HEK293 (cell line): ENCODE results near the gene CALHM3.

ENCODE experiments used
- EGR2 ChIP-seq: fragments of 450-650 bp; formaldehyde crosslinking; IDR thresholded peaks from 2 replicates; pipeline ENCODE4 v1.5.1; 2016; ENCODE audit warnings: low read depth, missing biosample characterization, missing genetic modification characterization
- FEZF1 ChIP-seq: fragments of 450-650 bp; formaldehyde crosslinking; IDR thresholded peaks from 2 replicates; pipeline ENCODE4 v1.5.1; 2016; ENCODE audit warnings: missing biosample characterization, missing genetic modification characterization
- HOXC10 ChIP-seq: sonication (generic); formaldehyde crosslinking; IDR thresholded peaks from 2 replicates; pipeline ENCODE4 v1.8.1; 2023; ENCODE audit warnings: mild to moderate bottlenecking, missing genetic modification reagents
- KLF10 ChIP-seq: fragments of 450-650 bp; IDR thresholded peaks from 2 replicates; pipeline ENCODE4 v1.5.1; 2018; ENCODE audit warnings: missing biosample characterization, mild to moderate bottlenecking, missing genetic modification characterization
- PRDM1 ChIP-seq: fragments of 450-650 bp; formaldehyde crosslinking; IDR thresholded peaks from 2 replicates; pipeline ENCODE4; 2016; ENCODE audit warnings: missing biosample characterization, missing genetic modification characterization
- SCRT2 ChIP-seq: fragments of 450-650 bp; formaldehyde crosslinking; IDR thresholded peaks from 2 replicates; pipeline ENCODE4 v1.5.1; 2016; ENCODE audit warnings: missing biosample characterization, missing genetic modification characterization
- SETDB1 ChIP-seq: IDR thresholded peaks from one replicate; pipeline ENCODE4 v1.6.1; 2017; ENCODE audit warnings: mild to moderate bottlenecking, low read length, moderate library complexity, mixed read lengths; ENCODE audit not compliant: insufficient read length
- ZBTB17 ChIP-seq: fragments of 450-650 bp; formaldehyde crosslinking; IDR thresholded peaks from 2 replicates; pipeline ENCODE4 v1.5.1; 2016; ENCODE audit warnings: missing biosample characterization, missing genetic modification characterization
- ZBTB20 ChIP-seq: fragments of 450-650 bp; formaldehyde crosslinking; IDR thresholded peaks from 2 replicates; pipeline ENCODE4 v1.5.1; 2016; ENCODE audit warnings: missing biosample characterization, missing genetic modification characterization
- ZFP37 ChIP-seq: fragments of 450-650 bp; formaldehyde crosslinking; IDR thresholded peaks from 2 replicates; pipeline ENCODE4 v1.5.1; 2016; ENCODE audit warnings: missing biosample characterization, missing genetic modification characterization
- ZNF132 ChIP-seq: fragments of 450-650 bp; formaldehyde crosslinking; IDR thresholded peaks from 2 replicates; pipeline ENCODE4 v1.5.1; 2017; ENCODE audit warnings: missing biosample characterization, missing genetic modification characterization, borderline replicate concordance
- ZNF140 ChIP-seq: fragments of 450-650 bp; formaldehyde crosslinking; IDR thresholded peaks from 2 replicates; pipeline ENCODE4 v1.5.1; 2016; ENCODE audit warnings: missing biosample characterization, missing genetic modification characterization
- ZNF155 ChIP-seq: fragments of 450-650 bp; formaldehyde crosslinking; IDR thresholded peaks from 2 replicates; pipeline ENCODE4 v1.5.1; 2016; ENCODE audit warnings: missing biosample characterization, missing genetic modification characterization
- ZNF169 ChIP-seq: fragments of 450-650 bp; formaldehyde crosslinking; IDR thresholded peaks from 2 replicates; pipeline ENCODE4 v1.5.1; 2016; ENCODE audit warnings: missing biosample characterization, missing genetic modification characterization
- ZNF221 ChIP-seq: fragments of 450-650 bp; formaldehyde crosslinking; IDR thresholded peaks from 2 replicates; pipeline ENCODE4 v1.5.1; 2017; ENCODE audit warnings: missing biosample characterization, missing genetic modification characterization, borderline replicate concordance
- ZNF391 ChIP-seq: fragments of 450-650 bp; formaldehyde crosslinking; IDR thresholded peaks from 2 replicates; pipeline ENCODE4 v1.5.1; 2016; ENCODE audit warnings: low read depth, missing biosample characterization, missing genetic modification characterization, borderline replicate concordance
- ZNF473 ChIP-seq: fragments of 450-650 bp; formaldehyde crosslinking; IDR thresholded peaks from 2 replicates; pipeline ENCODE4 v1.5.1; 2017; ENCODE audit warnings: missing biosample characterization, missing genetic modification characterization
- ZNF514 ChIP-seq: fragments of 450-650 bp; formaldehyde crosslinking; IDR thresholded peaks from 2 replicates; pipeline ENCODE4 v1.5.1; 2016; ENCODE audit warnings: missing biosample characterization, missing genetic modification characterization
- ZNF544 ChIP-seq: fragments of 450-650 bp; formaldehyde crosslinking; IDR thresholded peaks from 2 replicates; pipeline ENCODE4 v1.5.0; 2017; ENCODE audit warnings: missing biosample characterization, missing genetic modification characterization
- ZNF558 ChIP-seq: fragments of 450-650 bp; formaldehyde crosslinking; IDR thresholded peaks from 2 replicates; pipeline ENCODE4 v1.5.1; 2016; ENCODE audit warnings: missing biosample characterization, missing genetic modification characterization
- ZNF76 ChIP-seq: fragments of 450-650 bp; formaldehyde crosslinking; IDR thresholded peaks from 2 replicates; pipeline ENCODE4; 2016; ENCODE audit warnings: low read depth, missing biosample characterization, missing genetic modification characterization, borderline replicate concordance
- ZXDB ChIP-seq: fragments of 450-650 bp; formaldehyde crosslinking; IDR thresholded peaks from 2 replicates; pipeline ENCODE4 v1.5.1; 2016; ENCODE audit warnings: missing biosample characterization, missing genetic modification characterization
- TF ChIP-seq, protein P1 (sequence below): sonication (generic); formaldehyde crosslinking; IDR thresholded peaks from 2 replicates; pipeline ENCODE4 v1.8.1; 2022; ENCODE audit warnings: mild to moderate bottlenecking, moderate library complexity, missing genetic modification reagents
- TF ChIP-seq, protein P2 (sequence below): fragments of 450-650 bp; formaldehyde crosslinking; IDR thresholded peaks from 2 replicates; pipeline ENCODE4 v1.5.1; 2017; ENCODE audit warnings: missing biosample characterization, missing genetic modification characterization
- TF ChIP-seq, protein P3 (sequence below): fragments of 450-650 bp; formaldehyde crosslinking; IDR thresholded peaks from 2 replicates; pipeline ENCODE4 v1.5.1; 2016; ENCODE audit warnings: missing biosample characterization, missing genetic modification characterization
- TF ChIP-seq, protein P4 (sequence below): fragments of 450-650 bp; formaldehyde crosslinking; IDR thresholded peaks from 2 replicates; pipeline ENCODE4 v1.5.1; 2016; ENCODE audit warnings: missing biosample characterization, missing genetic modification characterization
- TF ChIP-seq, protein P5 (sequence below): fragments of 450-650 bp; formaldehyde crosslinking; IDR thresholded peaks from 2 replicates; pipeline ENCODE4 v1.5.1; 2016; ENCODE audit warnings: missing biosample characterization, missing genetic modification characterization
- TF ChIP-seq, protein P6 (sequence below): fragments of 450-650 bp; formaldehyde crosslinking; IDR thresholded peaks from 2 replicates; pipeline ENCODE4 v1.5.1; 2016; ENCODE audit warnings: missing biosample characterization, missing genetic modification characterization
- TF ChIP-seq, protein P7 (sequence below): fragments of 450-650 bp; formaldehyde crosslinking; IDR thresholded peaks from 2 replicates; pipeline ENCODE4 v1.5.1; 2017; ENCODE audit warnings: missing biosample characterization, missing genetic modification characterization

Gene CALHM3

DNA sequence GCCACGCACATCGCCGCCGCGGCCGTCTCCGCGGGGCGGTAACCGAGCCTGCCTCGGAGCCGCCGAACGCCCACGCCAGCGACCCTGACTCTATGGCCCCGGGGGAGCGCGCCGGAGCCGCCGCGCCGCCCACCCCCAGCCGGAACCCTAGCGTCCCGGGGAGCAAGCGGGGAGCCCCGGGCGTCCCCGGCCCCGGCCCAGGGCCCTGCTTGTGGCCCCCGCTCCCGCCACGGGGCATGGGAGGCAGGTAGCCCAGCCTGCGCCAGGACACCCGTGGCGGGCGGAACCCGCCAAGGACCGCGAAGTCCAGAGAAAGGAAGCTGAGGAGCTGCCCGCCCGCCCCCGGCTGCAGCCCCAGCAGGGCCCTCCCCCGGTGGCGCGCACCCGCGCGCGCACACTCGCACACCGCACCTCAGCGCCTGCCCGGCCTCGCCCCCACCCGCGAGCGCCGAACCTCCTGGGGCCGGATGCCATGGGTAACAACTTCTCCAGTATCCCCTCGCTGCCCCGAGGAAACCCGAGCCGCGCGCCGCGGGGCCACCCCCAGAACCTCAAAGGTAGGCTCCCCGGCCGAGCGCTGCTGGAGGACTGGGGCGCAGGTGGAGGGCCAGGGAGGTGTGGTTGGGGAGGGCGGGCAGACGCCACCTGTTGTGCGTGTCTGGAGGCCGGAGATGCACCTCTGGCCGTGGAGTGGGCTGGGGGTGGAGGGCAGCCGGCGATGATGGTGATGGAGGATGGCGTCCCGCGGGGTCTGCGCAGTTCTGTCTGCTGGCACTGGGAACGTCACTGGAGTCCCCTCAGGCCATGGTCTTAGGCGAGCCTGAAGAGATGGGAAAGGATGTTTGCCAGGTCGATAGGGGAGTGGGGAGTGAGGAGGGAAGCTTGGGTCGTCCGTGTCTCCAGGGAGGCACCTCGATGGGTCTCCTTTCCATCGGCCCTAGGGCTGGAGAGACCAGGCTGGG is 15.2 kb upstream of the CALHM3 start (continued):
- TF ChIP-seq, protein P1, sequence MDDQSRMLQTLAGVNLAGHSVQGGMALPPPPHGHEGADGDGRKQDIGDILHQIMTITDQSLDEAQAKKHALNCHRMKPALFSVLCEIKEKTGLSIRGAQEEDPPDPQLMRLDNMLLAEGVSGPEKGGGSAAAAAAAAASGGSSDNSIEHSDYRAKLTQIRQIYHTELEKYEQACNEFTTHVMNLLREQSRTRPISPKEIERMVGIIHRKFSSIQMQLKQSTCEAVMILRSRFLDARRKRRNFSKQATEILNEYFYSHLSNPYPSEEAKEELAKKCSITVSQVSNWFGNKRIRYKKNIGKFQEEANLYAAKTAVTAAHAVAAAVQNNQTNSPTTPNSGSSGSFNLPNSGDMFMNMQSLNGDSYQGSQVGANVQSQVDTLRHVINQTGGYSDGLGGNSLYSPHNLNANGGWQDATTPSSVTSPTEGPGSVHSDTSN (CRISPR knock-in tag): no peak
- TF ChIP-seq FEZF1 (tag by site-specific recombination) (no peak), SETDB1 (no peak), ZNF221 (tag by site-specific recombination) (no peak), PRDM1 (tag by site-specific recombination) (no peak), ZNF155 (no peak), HOXC10 (no peak), ZNF544 (tag by site-specific recombination) (no peak), ZBTB20 (tag by site-specific recombination) (peak; percentile 33; the same call in 1 of the 2 replicates), ZNF391 (tag by site-specific recombination) (no peak), KLF10 (no peak), ZNF473 (tag by site-specific recombination) (no peak), ZNF76 (tag by site-specific recombination) (peak; percentile 45; the same call in 1 of the 2 replicates), SCRT2 (tag by site-specific recombination) (peak; percentile 99), ZNF140 (tag by site-specific recombination) (no peak), EGR2 (tag by site-specific recombination) (peak; percentile 32; the same call in 1 of the 2 replicates), ZNF169 (tag by site-specific recombination) (no peak), ZBTB17 (tag by site-specific recombination) (peak; percentile 92), ZNF132 (no peak), ZXDB (tag by site-specific recombination) (no peak), ZNF558 (tag by site-specific recombination) (no peak), ZFP37 (no peak), ZNF514 (no peak)
- TF ChIP-seq, protein P2, sequence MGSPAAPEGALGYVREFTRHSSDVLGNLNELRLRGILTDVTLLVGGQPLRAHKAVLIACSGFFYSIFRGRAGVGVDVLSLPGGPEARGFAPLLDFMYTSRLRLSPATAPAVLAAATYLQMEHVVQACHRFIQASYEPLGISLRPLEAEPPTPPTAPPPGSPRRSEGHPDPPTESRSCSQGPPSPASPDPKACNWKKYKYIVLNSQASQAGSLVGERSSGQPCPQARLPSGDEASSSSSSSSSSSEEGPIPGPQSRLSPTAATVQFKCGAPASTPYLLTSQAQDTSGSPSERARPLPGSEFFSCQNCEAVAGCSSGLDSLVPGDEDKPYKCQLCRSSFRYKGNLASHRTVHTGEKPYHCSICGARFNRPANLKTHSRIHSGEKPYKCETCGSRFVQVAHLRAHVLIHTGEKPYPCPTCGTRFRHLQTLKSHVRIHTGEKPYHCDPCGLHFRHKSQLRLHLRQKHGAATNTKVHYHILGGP: no peak
- TF ChIP-seq, protein P3, sequence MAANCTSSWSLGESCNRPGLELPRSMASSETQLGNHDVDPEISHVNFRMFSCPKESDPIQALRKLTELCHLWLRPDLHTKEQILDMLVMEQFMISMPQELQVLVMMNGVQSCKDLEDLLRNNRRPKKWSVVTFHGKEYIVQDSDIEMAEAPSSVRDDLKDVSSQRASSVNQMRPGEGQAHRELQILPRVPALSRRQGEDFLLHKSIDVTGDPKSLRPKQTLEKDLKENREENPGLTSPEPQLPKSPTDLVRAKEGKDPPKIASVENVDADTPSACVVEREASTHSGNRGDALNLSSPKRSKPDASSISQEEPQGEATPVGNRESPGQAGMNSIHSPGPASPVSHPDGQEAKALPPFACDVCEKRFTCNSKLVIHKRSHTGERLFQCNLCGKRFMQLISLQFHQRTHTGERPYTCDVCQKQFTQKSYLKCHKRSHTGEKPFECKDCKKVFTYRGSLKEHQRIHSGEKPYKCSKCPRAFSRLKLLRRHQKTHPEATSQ (tag by site-specific recombination): no peak
- TF ChIP-seq, protein P4, sequence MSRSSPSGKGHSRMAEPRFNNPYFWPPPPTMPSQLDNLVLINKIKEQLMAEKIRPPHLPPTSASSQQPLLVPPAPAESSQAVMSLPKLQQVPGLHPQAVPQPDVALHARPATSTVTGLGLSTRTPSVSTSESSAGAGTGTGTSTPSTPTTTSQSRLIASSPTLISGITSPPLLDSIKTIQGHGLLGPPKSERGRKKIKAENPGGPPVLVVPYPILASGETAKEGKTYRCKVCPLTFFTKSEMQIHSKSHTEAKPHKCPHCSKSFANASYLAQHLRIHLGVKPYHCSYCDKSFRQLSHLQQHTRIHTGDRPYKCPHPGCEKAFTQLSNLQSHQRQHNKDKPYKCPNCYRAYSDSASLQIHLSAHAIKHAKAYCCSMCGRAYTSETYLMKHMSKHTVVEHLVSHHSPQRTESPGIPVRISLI: no peak
- TF ChIP-seq, protein P5, sequence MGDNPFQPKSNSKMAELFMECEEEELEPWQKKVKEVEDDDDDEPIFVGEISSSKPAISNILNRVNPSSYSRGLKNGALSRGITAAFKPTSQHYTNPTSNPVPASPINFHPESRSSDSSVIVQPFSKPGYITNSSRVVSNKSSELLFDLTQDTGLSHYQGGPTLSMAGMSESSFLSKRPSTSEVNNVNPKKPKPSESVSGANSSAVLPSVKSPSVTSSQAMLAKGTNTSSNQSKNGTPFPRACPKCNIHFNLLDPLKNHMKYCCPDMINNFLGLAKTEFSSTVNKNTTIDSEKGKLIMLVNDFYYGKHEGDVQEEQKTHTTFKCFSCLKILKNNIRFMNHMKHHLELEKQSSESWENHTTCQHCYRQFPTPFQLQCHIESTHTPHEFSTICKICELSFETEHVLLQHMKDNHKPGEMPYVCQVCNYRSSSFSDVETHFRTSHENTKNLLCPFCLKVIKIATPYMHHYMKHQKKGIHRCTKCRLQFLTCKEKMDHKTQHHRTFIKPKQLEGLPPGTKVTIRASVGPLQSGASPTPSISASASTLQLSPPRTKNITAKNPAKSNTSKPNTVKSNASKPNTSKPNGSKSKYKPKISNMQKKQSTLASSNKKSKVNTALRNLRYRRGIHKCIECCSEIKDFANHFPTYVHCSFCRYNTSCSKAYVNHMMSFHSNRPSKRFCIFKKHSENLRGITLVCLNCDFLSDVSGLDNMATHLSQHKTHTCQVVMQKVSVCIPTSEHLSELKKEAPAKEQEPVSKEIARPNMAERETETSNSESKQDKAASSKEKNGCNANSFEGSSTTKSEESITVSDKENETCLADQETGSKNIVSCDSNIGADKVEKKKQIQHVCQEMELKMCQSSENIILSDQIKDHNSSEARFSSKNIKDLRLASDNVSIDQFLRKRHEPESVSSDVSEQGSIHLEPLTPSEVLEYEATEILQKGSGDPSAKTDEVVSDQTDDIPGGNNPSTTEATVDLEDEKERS (tag by site-specific recombination): no peak
- TF ChIP-seq, protein P6, sequence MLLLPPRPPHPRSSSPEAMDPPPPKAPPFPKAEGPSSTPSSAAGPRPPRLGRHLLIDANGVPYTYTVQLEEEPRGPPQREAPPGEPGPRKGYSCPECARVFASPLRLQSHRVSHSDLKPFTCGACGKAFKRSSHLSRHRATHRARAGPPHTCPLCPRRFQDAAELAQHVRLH (tag by site-specific recombination): no peak
- TF ChIP-seq, protein P7, sequence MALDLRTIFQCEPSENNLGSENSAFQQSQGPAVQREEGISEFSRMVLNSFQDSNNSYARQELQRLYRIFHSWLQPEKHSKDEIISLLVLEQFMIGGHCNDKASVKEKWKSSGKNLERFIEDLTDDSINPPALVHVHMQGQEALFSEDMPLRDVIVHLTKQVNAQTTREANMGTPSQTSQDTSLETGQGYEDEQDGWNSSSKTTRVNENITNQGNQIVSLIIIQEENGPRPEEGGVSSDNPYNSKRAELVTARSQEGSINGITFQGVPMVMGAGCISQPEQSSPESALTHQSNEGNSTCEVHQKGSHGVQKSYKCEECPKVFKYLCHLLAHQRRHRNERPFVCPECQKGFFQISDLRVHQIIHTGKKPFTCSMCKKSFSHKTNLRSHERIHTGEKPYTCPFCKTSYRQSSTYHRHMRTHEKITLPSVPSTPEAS (tag by site-specific recombination): no peak
